GM12891 (cell line): Measurements from ENCODE around the gene ZMIZ1.

ENCODE experiments used
- PAX5 ChIP-seq: IDR thresholded peaks from 2 replicates; pipeline ENCODE4 v1.6.1; 2011; ENCODE audit warnings: low read length, moderate library complexity, mild to moderate bottlenecking; ENCODE audit not compliant: insufficient read depth, severe bottlenecking
- POLR2A ChIP-seq: IDR thresholded peaks from 2 replicates; pipeline ENCODE4 v1.6.1; 2011; ENCODE audit warnings: low read depth, low read length, control low read depth
- POLR2AphosphoS5 ChIP-seq: IDR thresholded peaks from 2 replicates; pipeline ENCODE4 v1.6.1; 2011; ENCODE audit warnings: low read depth, low read length, control low read depth
- POU2F2 ChIP-seq: IDR thresholded peaks from 2 replicates; pipeline ENCODE4 v1.6.1; 2011; ENCODE audit warnings: low read depth, mild to moderate bottlenecking, control low read depth, low read length, moderate library complexity
- SPI1 ChIP-seq: IDR thresholded peaks from 2 replicates; pipeline ENCODE4 v1.6.1; 2011; ENCODE audit warnings: low read depth, low read length, control low read depth
- TAF1 ChIP-seq: IDR thresholded peaks from 2 replicates; pipeline ENCODE4 v1.6.1; 2011; ENCODE audit warnings: low read depth, low read length, control low read depth

GRCh38 chr10:79116368-79116767, 47.6 kb downstream of the ZMIZ1 start:
- TF ChIP-seq PAX5: no peak
- no peak for TF ChIP-seq POLR2A
- TF ChIP-seq POLR2AphosphoS5: no peak
- no peak for TF ChIP-seq TAF1
- no peak for TF ChIP-seq SPI1
- no peak for TF ChIP-seq POU2F2
